ENCODE measurements around the gene CEP41. TPM values are rescaled to one million over a fixed set of nuclear protein-coding genes. Genes with fewer than 3 reads are reported as not detected.

CEP41 gene
- total RNA-seq, 6 experiments from 2014 or later = 2.6 to 11.7 (median 4.6) TPM

DNA sequence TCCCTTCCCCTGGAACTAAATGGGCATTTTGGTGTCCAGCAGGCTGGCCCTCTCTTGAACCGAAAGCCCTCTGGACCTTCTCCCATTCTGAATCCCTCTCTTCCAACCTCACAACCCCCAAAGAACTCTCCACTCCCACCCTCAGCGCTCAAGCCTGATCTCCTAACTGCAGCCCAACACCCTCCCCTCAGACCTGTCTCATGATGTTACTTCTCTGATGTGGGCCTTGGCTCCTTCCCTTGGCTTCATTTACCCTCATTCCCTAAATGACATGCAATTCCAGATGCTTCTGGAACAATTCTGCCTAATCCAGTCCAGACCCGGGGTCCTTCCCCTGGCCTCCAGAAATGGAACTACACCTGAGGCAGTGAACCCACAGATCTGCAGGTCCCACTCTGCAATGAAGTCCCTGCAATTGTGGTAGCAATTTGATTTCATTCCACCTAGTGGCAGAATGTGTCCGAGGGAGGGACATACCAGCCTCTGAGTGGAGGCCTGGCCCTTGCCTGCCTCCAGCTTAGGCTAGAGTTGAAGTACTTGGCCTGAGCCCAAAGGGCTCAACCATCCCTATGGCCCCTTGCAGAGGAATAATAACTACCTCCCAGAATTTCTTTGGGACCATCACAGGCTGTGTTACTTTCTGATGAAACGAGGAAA is 4.1 kb upstream of the CEP41 start:
- intact Hi-C loops (cut with DNase I) = no loop called here
- no peaks in the 10 kb centered on the region for H3K36me3 ChIP-seq
- no peak for ATAC-seq
- no peak overlapping the region for H3K27ac ChIP-seq
- 80% methylated on average over 2 of the region's 5 CpGs for WGBS (ENCODE audit: insufficient coverage, low coverage, low lambda C conversion rate, missing lambda C conversion rate)
- no peak overlapping the region for H3K4me3 ChIP-seq
- peaks cover 0 to 4% (median 0%) of the 10 kb centered on the region in 4 donors for H3K4me1 ChIP-seq
- DNase-seq = no peak
- H3K9me3 ChIP-seq = no peaks in the 10 kb centered on the region
- no peaks in the 10 kb centered on the region for H3K27me3 ChIP-seq
- TF ChIP-seq, protein P1, sequence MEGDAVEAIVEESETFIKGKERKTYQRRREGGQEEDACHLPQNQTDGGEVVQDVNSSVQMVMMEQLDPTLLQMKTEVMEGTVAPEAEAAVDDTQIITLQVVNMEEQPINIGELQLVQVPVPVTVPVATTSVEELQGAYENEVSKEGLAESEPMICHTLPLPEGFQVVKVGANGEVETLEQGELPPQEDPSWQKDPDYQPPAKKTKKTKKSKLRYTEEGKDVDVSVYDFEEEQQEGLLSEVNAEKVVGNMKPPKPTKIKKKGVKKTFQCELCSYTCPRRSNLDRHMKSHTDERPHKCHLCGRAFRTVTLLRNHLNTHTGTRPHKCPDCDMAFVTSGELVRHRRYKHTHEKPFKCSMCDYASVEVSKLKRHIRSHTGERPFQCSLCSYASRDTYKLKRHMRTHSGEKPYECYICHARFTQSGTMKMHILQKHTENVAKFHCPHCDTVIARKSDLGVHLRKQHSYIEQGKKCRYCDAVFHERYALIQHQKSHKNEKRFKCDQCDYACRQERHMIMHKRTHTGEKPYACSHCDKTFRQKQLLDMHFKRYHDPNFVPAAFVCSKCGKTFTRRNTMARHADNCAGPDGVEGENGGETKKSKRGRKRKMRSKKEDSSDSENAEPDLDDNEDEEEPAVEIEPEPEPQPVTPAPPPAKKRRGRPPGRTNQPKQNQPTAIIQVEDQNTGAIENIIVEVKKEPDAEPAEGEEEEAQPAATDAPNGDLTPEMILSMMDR (IDR thresholded peaks at IDR 0.05) = no peak
- no peak for TF ChIP-seq POLR2A (IDR thresholded peaks at IDR 0.05)

DNA sequence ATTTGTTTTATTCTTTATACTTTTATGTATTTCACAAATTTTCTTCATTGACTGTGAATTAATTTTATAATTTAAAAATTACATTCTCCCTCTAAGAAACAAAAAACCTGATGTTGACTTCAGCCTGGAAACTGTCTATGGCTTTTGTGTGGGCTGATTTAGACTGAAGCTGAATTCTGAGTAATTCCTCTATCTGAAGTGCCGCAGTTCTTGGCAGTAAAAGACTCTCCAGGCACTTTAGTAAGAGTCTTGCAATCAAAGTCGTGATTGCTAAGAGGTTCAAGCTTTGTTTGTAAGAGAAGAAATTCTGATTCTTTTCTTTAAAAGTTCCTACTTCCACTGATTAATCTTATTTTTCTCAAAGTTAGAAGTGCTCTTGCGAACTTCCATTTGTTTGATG is 3.4 kb upstream of the CEP41 start:
- intact Hi-C loops (cut with DNase I) = no loop called here
- no peak for DNase-seq
- H3K27ac ChIP-seq = no peak overlapping the region

DNA sequence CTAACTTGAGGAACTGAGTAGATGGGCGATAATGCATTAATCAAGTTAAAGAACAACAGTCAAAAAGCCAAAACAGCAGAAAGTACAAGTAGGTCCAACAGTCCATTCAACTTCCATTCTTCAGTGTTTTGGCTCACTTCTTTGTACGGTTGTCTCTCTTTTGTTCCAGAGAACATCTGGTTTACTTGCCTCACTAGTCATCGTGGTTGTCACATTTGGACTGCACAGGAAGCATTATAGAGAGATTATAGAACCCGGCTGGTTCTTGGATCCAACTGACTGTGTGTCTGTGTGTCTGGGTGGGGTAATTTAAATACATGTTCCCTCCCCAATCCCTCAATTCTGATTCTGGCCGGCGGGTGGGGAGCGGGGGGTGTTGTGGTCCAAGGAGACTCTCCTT is 1.8 kb upstream of the CEP41 start:
- Histone ChIP-seq H3K27me3 (no peaks in the 10 kb centered on the region), H3K9me3 (no peaks in the 10 kb centered on the region), H3K4me1 (peaks cover 0 to 4% (median 0%) of the 10 kb centered on the region in 4 donors), H3K36me3 (no peaks in the 10 kb centered on the region), H3K27ac (no peak overlapping the region), H3K4me3 (no peak overlapping the region)
- TF ChIP-seq, protein P1 (IDR thresholded peaks at IDR 0.05) = no peak
- no peak for TF ChIP-seq POLR2A (IDR thresholded peaks at IDR 0.05)
- ATAC-seq (no peak), DNase-seq (no peak)
- intact Hi-C loops (cut with DNase I) = no loop called here
- WGBS (ENCODE audit: insufficient coverage, low coverage, low lambda C conversion rate, missing lambda C conversion rate) = 90% methylated on average over 7 of the region's 7 CpGs

More for the DNA sequence above, 3.4 kb upstream of the CEP41 start:
- no peak for ATAC-seq
- 67% methylated on average over 3 of the region's 3 CpGs for WGBS (ENCODE audit: insufficient coverage, low coverage, low lambda C conversion rate, missing lambda C conversion rate)
- TF ChIP-seq POLR2A (IDR thresholded peaks at IDR 0.05) = no peak
- TF ChIP-seq, protein P1 (IDR thresholded peaks at IDR 0.05) = no peak
- Histone ChIP-seq H3K4me1 (peaks cover 0 to 4% (median 0%) of the 10 kb centered on the region in 4 donors), H3K36me3 (no peaks in the 10 kb centered on the region), H3K4me3 (no peak overlapping the region), H3K9me3 (no peaks in the 10 kb centered on the region), H3K27me3 (no peaks in the 10 kb centered on the region)

DNA sequence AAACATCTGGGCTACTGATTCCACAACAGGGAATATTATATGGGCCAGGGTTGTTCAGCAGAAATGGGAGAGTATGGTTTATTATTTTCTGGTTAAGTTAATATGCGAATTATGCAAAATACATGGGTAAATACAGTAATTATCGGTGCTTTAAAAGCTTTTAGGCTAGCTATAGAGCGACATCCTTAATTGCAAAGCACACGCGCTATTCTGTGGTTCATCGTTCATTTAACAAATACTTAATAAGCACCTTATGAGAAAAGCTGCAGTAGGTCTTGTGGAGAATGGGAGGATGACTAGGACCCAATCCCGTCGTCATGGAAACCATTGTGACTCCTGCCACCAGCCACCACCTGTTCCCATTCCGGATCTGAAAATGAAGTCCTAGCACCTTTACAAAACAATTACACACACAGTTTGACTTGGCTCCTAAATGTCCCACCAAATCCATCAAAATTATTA is 623 bp upstream of the CEP41 start:
- H3K4me3 ChIP-seq = peak overlapping the region; percentile 63 to 81 (median 68)
- no peaks in the 10 kb centered on the region for H3K9me3 ChIP-seq
- intact Hi-C loops (cut with DNase I) = no loop called here
- no peak for TF ChIP-seq POLR2A (IDR thresholded peaks at IDR 0.05)
- TF ChIP-seq, protein P1 (IDR thresholded peaks at IDR 0.05) = no peak
- ATAC-seq = no peak
- no peaks in the 10 kb centered on the region for H3K27me3 ChIP-seq
- WGBS (ENCODE audit: insufficient coverage, low coverage, low lambda C conversion rate, missing lambda C conversion rate) = 25% methylated on average over 9 of the region's 9 CpGs
- no peaks in the 10 kb centered on the region for H3K36me3 ChIP-seq
- peaks cover 0 to 4% (median 0%) of the 10 kb centered on the region in 4 donors for H3K4me1 ChIP-seq
- no peak for DNase-seq
- peak overlapping the region in 2 of 3 donors; percentile 42 to 73 for H3K27ac ChIP-seq
